SKM-1 (cell line): Measurements from ENCODE around the gene ATRN.
"Not testable (repeated sequence)": the region's sequence is repeated elsewhere in the genome, so short reads cannot be mapped to it uniquely, and the experiment has no call there.

Source experiments
- DNase-seq: peaks from one replicate; lab custom pipeline; 2025; ENCODE audit not compliant: unreplicated experiment; lab: John Stamatoyannopoulos, UW

The ATRN gene

DNA sequence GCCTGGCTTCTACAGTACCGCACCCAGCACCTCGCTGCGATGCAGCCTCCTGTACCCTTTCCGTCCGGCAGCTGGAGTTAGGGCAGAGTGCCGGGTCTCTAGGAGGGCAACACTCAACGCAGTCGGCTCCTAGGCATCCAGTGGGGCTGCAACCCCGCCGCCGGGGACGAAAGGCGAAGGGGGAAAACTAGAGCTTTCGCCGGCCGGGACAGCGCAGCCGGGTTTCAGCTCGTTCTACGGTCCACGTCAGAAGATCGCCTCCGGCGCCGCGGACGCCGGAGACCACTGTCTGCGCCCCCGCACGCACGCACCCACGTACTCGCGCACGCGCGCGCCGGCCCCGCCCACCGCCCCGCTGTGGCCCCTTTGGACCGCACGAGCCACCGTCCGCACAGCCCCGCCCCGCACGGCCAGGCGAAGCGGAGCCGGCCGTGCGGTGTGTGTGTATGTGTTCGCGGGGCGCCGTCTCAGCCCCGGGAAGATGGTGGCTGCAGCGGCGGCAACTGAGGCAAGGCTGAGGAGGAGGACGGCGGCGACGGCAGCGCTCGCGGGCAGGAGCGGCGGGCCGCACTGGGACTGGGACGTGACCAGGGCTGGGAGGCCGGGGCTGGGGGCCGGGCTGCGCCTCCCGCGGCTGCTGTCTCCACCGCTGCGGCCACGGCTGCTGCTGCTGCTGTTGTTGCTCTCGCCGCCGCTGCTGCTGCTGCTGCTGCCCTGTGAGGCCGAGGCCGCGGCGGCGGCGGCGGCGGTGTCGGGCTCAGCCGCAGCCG is at the start of gene ATRN:
ATRN (plus strand) TSS at position 392 of the 770 bp plus-strand sequence; CDS start at position 482, 90 bp downstream.
- no peak for DNase-seq

DNA sequence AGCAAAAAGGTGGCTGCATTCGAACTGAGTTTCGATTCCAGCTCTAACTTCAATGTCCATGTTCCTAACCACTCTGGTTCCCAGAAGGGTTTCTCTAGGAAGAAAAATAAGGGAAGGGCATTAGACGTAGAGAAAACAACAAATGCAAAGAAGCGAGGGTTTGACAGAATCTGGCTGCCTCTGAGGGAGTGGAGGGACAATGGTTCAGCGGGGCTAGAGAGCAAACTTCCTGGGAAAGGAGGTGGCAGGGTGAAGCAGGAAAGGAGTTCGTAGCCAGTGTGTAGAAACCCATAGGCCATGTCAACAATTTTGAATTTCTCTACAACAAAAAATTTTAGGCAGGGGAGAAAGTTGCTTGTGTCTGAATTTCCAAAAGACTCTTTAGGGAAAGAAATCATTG is 48.8 kb upstream of the ATRN start:
- DNase-seq, result no peak

DNA sequence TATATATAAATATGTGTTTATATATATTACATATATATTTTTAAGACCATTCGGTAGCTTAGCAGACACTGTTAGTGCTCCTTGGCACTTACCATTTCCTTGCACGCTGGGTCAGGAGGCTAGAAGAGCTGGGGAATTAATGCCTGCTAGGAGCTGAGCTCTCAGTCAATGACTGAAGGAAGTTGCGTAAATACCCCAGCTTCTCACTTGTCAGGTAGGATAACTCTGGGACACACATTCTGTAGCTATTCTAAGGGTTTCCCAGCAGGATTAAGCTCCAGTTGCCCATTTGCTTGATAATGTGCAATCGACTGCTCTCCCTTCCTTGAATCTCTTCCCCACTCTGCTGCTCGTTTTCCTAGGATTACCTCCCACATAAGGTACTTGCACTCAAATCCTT is 47.7 kb upstream of the ATRN start:
- DNase-seq, result no peak

DNA sequence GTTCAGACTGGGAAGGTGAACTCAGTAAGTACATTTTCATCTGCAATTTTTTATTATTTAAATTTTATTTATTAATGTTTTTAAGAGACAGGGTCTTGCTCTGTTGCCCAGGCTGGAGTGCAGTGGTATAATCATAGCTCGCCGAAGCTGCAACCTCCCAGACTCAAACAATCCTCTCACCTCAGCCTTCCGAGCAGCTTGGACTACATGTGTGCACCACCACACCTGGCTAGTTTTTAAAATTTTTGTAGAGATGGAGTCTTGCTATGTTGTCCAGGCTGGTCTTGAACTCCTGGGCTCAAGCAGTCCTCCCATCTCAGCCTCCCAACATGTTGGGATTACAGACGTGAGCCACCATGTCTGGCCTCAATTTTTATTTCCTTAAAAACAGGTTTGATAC is 44.1 kb upstream of the ATRN start:
- not testable (repeated sequence) for DNase-seq

DNA sequence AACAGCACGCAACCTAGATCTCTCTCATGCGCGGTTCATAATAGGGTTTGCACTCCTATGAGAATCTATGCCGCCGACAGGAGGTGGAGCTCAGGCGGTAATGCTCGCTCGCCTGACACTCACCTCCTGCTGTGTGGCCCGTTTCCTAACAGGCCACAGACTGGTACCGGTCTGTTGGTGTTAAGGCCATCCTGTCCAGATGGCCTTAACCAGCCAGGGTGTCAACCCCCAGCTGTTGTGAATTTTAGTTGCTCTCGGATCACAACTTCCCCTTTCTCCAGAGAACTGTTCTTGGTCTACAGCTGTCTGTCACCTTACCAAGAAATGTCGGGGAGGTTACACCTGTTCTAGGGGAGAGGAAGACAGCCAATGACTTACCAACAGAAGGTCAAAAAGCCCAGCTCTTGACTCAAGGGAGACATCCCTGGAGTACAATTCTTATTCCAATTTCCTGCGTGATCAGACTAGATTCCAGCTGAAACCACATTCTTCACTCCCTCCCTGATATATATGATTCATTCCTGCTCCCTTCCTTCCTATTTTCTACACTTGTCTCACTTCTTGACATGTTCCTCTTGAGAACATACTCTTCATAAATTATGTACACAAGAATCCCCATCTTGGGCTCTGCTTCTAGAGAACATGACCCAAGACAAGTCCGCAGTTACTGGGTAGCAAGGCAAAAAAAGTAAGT is 40.3 kb upstream of the ATRN start:
- no peak for DNase-seq

DNA sequence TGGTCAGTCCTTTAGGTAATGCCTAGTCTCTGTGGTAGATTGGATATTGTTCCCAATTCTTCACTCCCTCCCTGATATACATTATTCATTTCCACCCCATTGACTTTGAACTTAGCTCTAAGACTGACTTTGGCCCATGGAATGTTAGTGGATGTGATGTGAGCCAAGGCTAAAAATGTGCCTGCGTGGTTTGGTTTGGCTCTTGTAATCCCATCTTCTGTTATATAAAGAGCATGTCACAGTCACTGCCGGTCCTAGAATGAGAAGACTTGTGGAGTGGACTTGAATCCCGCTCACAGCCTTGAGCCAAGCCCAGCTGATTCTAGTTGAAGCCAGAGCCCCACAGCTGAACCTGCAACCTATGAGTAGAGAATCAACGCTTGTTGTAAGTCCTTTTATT is 39.7 kb upstream of the ATRN start:
- no peak for DNase-seq

DNA sequence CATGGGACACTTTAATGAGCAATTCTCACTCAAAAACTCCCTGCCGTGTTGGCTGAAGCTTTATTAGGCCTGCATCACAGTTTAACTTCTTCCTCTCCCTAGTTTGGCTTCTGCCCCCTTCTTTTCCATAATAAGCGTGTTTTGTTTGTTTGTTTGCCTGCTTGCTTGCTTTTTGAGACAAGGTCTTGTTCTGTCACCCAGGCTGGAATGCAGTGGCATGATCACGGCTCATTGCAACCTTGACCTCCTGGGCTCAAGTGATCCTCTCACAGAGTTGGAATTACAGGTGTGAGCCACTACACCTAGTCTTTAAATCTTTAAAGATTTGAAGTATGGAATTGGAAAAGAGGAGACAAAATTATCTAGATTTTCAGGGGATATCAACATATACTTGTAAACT is 38.0 kb upstream of the ATRN start:
- DNase-seq, result no peak

DNA sequence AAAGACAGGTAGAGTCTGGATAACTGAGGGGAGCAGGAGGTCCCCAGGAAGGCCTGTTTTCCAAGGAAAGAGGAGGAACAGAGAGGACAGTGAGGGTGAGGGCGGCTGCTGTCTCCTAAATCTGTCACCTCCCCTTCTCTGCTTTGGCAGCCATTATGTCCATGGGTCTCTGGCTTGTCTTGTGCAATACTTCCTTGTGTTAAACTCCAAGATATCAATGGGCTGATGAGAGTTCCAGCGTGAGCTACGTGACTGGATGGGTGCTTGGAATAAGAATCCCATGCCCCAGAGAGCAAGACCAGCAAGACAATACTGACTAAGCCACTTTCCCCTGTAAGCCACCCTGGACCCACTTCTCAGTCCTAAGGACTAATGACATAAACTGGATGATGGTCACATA is 37.1 kb upstream of the ATRN start:
- no peak for DNase-seq

DNA sequence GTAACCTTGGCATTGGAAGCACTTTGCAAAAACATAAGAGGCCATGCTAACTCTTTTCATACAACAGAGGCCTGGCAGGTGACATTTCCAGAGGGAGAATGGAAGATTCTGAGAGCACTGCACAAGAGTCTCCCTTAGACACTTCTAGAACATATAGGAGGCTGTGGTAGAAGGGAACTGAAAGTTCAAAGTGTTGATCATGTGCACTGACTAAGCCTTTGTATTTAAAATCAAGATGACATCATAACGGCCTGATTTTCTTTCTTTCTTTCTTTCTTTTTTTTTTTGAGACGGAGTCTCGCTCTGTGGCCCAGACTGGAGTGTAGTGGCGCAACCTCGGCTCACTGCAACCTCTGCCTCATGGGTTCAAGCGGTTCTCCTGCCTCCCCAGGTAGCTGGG is 36.6 kb upstream of the ATRN start:
- DNase-seq, result no peak

DNA sequence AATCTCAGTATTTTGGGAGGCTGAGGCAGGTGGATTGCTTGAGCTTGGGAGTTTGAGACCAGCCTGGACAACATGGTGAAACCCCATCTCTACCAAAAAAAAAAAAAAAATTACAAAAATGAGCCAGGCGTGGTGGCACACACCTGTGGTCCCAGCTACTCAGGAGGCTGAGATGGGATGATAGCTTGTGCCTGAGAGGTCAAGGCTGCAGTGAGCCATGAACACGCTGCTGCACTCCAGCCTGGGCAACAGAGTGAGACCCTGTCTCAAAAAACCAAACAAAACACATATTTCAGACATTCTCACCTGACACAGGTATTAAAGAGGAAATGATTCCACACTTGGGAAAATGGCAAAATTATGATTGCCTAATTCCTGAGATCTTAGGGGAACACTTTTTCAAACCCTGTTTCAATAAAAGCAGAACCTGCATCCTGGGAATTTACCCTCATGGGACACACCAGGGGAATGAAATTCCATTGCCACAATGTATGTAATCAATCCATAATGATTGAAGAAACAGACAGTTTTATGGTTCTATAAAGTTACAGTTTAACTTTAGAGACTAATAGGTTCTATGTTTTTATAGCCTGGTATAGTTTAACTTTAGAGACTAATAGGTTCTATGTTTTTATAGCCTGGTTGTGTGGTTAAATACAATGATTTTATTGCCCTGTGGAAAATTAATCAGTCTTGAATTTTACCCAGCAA is 33.8 kb upstream of the ATRN start:
- DNase-seq, result no peak

DNA sequence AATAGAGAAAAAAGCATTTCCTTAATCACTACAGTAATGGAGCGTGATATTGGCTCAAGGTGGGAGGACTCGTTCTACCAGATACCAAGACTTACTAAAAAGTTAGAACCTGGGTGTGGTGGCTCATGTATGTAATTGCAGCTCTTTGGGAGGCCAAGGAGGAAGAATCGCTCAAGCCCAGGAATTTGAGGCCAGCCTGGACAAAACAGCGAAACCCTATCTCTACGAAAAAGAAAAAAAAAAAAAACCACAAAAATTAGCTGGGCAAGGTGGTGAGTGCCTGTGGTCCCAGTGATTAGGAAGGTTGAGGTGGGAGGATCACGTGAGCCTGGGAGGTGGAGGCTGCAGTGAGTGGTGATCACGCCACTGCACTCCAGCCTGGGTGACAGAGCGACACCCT is 24.0 kb upstream of the ATRN start:
- no peak for DNase-seq

DNA sequence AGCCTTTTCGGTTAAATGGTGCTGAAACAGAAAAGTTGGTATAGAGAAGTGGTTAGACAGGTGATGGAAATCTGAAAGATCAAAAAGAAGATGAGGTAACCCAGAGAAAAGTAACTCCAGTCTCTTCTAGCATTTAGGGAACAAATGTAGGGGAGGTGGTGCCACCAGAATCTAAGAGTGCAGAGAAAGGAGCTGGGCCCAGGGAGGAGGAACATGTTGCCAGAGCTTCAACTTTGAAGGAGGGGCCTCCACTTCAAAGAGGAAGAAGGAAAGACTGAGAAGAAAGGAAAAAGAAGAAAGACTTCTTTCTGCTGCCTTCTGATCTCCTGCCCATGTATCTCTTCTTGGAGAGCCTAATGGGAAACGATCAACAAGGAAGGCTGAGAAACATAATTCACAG is 23.5 kb upstream of the ATRN start:
- DNase-seq, result no peak

DNA sequence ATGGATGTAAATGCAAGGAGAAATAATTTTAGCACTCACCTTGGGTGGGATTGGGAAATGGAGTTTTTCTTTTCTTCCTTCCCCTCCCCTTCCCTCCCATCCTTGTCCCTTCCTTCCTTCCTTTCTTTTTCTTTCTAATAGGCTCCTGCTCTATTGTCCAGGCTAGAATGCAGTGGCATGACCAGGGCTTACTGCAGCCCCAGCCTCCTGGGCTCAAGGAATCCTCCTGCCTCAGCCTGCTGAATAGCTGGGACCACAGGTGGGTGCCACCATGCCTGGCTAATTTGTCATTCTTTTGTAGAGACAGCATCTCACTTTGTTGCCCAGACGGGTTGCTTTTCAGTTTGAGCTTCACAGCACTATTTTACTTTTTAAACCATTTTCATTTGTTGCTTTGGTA is 21.5 kb upstream of the ATRN start:
- DNase-seq, result no peak

DNA sequence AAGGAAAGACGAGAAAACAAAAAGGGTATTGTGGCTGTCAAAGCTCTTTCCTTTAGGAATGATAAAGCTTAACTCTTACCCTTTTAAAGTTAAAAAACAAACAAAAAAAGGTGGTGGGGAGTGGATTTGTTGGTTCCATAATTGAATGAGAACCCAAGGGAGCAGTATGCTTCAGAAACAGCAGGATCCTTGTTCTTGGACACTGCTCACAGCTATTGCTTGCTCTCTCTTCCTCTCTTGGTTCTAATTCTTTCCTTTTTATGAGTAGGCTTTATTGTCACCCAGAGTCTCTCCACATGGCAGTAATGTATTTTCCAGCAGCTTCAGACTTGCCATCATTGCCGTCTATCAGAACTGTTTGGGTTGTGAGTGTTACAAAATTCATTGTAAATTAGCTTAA is 18.7 kb upstream of the ATRN start:
- no peak for DNase-seq

DNA sequence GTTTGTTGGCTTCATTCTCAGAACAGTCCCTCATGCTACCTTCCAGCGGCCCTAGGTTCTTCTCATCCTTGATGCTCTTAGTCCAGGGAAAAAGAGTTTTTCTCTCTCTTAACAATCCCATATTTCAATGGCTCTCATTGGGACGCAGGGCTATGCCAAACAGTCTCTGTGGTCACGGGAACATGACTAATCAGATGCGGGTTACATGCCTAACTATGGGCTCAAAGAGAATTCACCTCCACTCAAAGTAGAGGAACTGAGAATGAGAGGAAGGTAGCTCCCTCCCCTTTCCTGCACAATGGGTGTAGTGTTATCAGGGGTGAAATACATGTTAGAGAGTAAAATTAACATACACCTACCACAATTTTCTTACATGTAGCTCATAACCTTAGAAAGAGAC is 18.1 kb upstream of the ATRN start:
- no peak for DNase-seq

DNA sequence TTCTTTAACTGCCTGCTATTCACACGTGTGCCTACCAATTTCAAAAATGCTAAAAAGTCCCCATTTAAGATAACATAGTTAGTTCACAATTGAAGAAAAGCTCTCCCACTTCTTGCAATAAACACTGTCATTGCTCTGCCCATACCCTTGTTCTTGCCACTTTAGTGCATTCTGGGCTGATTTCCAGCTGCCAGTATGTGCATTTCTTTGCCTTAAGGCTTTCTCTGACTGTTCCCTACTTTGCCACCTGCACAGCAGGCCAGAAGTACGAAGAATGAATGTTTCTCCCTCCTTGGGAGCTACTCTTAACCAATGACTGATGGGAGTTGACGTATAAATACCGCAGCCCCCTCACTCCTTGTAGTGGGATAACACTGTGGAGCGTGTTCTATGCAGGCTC is 16.0 kb upstream of the ATRN start:
- DNase-seq, result no peak

DNA sequence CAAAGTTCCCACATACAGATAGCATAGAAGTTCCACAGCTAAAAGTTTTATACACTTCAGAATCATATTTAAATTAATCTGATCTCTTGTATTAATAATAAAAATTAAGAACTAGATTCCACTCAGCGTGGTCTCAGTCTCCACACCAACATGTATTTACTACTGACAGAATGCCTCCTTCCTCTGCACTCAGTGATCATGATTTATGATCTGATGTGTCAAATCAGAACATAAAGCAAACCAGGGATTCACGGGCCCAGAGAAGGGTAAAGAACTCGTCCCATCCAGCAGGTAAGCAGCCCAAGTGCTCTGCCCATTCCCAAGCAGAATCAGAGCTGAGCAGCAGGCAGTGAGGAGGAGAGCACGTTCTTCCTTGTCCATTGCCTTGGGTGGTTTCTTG is 14.2 kb upstream of the ATRN start:
- DNase-seq, result no peak

DNA sequence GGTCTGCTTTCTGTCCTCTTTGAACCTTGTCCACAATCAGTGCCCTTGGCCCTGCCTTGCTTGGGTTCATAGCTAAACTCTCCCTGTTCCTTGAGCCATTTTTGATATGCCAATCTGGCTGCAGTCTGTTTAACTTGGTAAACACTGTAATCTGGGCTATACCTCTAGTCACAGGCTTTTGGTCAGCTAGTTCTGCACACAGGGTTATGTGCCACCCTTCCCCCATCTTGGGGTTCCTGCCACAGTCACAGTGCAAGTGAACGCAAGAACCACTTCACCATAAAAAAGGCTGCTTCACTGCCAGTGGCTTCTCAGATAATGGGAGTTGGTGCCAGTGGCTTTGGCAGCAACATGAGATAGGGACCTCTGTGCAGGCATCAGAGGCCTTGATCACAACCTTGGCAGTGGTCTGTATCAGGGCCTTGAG is 10.9 kb upstream of the ATRN start:
- DNase-seq, result no peak

DNA sequence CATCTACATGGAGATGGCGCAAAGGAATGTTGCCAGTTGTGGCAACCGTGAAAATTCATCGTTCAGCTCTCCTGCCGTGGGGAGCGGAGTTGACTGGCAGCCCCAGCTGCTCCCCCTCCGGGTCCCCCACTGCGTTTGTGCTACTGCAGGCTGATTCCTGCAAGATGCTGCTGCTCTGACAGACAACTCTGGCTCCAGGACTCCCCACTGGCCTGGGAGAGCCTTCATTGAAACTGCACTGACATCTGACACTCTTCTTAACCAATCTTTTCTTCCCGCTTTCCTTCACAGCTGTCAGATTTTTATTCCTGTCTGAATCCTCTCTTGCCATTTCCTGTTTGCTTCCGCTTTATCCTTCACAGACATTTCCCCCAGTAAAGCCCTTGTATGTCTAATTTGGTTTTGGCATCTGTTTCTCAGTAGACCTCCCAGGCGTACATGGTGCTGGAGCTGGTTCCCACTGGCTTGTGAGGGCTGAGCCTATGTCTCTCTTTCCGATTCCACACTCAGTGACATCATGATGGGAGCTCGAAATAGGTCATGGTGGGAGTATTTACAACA is 9.5 kb upstream of the ATRN start:
- DNase-seq, result no peak

DNA sequence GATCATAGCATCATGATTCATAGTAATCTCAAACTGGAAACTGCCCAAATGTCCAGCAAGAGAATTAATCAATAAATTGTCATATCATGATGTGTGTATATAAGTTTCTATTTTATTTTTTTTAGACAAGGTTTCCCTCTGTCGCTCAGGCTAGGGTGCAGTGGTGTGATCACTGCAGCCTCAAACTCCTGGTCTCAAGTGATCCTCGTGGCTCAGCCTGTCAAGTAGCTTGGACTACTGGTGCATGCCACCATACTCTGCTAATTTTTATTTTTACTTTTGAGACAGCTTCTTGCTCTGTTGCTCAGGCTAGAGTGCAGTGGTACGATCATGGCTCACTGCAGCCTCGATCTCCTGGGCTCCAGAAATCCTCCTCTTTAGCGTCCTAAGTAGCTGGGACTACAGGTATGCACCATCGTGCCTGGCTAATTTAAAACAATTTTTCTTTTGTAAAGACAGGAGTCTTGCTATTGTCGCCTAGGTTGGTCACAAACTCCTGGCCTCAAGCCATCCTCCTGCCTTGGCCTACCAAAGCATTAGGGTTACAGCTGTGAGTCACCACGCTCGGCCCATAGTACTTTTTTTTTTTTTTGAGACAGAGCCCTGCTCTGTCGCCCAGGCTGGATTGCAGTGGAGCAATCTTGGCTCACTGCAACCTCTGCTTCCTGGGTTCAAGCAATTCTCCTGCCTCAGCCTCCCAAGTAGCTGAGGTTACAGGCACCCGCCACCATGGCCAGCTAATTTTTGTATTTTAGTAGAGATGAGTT is 8.7 kb upstream of the ATRN start:
- no peak for DNase-seq

DNA sequence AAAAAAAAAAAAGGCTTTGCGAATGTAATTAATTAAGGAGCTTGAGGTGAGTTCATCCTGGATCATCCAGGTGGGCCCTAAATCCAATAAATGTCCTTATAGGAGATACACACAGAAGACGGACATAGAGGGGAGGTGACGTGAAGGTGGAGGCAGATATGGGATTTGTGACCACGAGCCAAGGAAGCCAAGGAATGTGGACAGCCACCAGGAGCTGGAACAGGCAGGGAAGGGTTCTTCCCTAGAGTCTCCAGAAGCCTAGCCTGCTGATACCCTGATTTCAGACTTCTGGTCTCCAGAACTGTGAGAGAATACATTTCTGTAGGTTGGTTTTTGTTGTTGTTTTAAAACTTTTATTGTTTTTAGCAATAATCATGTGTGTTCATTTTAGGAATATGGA is 6.7 kb upstream of the ATRN start:
- no peak for DNase-seq
